CD4-positive, alpha-beta T cell (primary cell): ENCODE results near the gene OR52H1. TPM values are rescaled to one million over a fixed set of nuclear protein-coding genes. Genes with fewer than 3 reads are reported as not detected.

ENCODE experiments used
- ATAC-seq: fragments of 200-7000 bp; cut with Tn5 transposase; one replicate; pipeline ENCODE4 v1.10.0; 2022; ENCODE audit warnings: mild to moderate bottlenecking; ENCODE audit not compliant: poor library complexity
- CTCF ChIA-PET: fragments of 350-600 bp; sonication (Branson Sonifier 250); formaldehyde crosslinking; loops from one replicate; lab custom pipeline; 2021; ENCODE audit warnings: antibody characterized with exemption, inconsistent platforms; lab: Charles Lee
- POLR2A ChIA-PET: fragments of 350-600 bp; sonication (Branson Sonifier 250); formaldehyde crosslinking; loops from one replicate; lab custom pipeline; 2021; ENCODE audit warnings: antibody characterized with exemption, inconsistent platforms; lab: Charles Lee
- DNase-seq, 14 experiments: peaks; one replicate each; pipeline ENCODE4 v3.0.0-alpha.2; 2013 to 2020; ENCODE audit warnings: mixed read lengths in 2 of 14
- H3K27ac ChIP-seq, 2 donors: one replicate each; pipeline versions ENCODE4 v1.5.1 to v1.7.0; 2013; ENCODE audit warnings: low read length in 2 of 2, low read depth in 1 of 2, mild to moderate bottlenecking in 1 of 2
- H3K27me3 ChIP-seq, 2 experiments: 1 replicate in 1 of 2; 2 replicates in 1 of 2; pipeline versions ENCODE4 v1.6.1 to v1.7.0; 2013; ENCODE audit warnings: low read length in 2 of 2, control low read depth in 1 of 2, mild to moderate bottlenecking in 1 of 2, moderate library complexity in 1 of 2; ENCODE audit not compliant: insufficient read depth in 2 of 2, control insufficient read depth in 1 of 2
- H3K36me3 ChIP-seq: one replicate; pipeline ENCODE4 v1.6.1; 2013; ENCODE audit warnings: low read length, control low read depth; ENCODE audit not compliant: insufficient read depth
- H3K4me1 ChIP-seq: one replicate; pipeline ENCODE4 v1.6.1; 2013; ENCODE audit warnings: low read length, control low read depth; ENCODE audit not compliant: insufficient read depth
- H3K4me3 ChIP-seq: one replicate; pipeline ENCODE4 v1.5.1; 2013; ENCODE audit warnings: mild to moderate bottlenecking, low read length, moderate library complexity
- H3K9me3 ChIP-seq, 2 experiments: 1 replicate in 1 of 2; 2 replicates in 1 of 2; pipeline versions ENCODE4 v1.6.1 to v1.7.0; 2013; ENCODE audit warnings: low read length in 2 of 2, mild to moderate bottlenecking in 2 of 2, control low read depth in 1 of 2, moderate library complexity in 1 of 2; ENCODE audit not compliant: control insufficient read depth in 1 of 2, insufficient read depth in 1 of 2
- H3K27ac Mint-ChIP-seq: one replicate; pipeline ENCODE4 v1.8.0; 2020; ENCODE audit warnings: mixed read lengths
- H3K27me3 Mint-ChIP-seq: one replicate; pipeline ENCODE4 v1.8.0; 2021; ENCODE audit warnings: mixed read lengths
- H3K36me3 Mint-ChIP-seq: one replicate; pipeline ENCODE4 v1.8.0; 2021; ENCODE audit warnings: low read depth, mixed read lengths
- H3K4me1 Mint-ChIP-seq: one replicate; pipeline ENCODE4 v1.8.0; 2021; ENCODE audit warnings: low read depth, mixed read lengths
- H3K4me3 Mint-ChIP-seq: one replicate; pipeline ENCODE4 v1.8.0; 2020; ENCODE audit warnings: mild to moderate bottlenecking, mixed read lengths
- H3K9me3 Mint-ChIP-seq: one replicate; pipeline ENCODE4 v1.8.0; 2020; ENCODE audit warnings: mixed read lengths
- CTCF ChIP-seq: fragments of 200-600 bp; IDR thresholded peaks from one replicate; pipeline ENCODE4 v1.8.0; 2022; ENCODE audit warnings: antibody characterized with exemption, mild to moderate bottlenecking
- intact Hi-C, 2 experiments: fragments of 100-400 bp; cut with DNase I in 1 of 2; cut with micrococcal nuclease in 1 of 2; formaldehyde crosslinking; loops; one replicate each; pipeline versions ENCODE4 v1.15.1 to v1.9.0; 2023 to 2025; cut with DNase I, micrococcal nuclease
- total RNA-seq, 174 experiments: library from RNA in 2 of 174; stranded (reverse) in 2 of 174; gene quantifications; one replicate each; pipeline ENCODE4 v1.2.3 and lab custom pipeline; 2021 to 2026

Gene OR52H1
- total RNA-seq, 2 experiments from 2014 or later, result 0.22 TPM; not detected in 1

- ChIA-PET CTCF (no interaction called here), POLR2A (no interaction called here)
- DNase-seq, result no peak
- Histone ChIP-seq H3K27me3 (no peaks in the 10 kb centered on the region), H3K9me3 (no peaks in the 10 kb centered on the region), H3K4me1 (no peaks in the 10 kb centered on the region), H3K4me3 (no peak overlapping the region), H3K36me3 (no peaks in the 10 kb centered on the region), H3K27ac (no peak overlapping the region)
- no peaks in the 10 kb centered on the region for H3K27me3 Mint-ChIP-seq
- ATAC-seq, result no peak
- no peaks in the 10 kb centered on the region for H3K9me3 Mint-ChIP-seq
- H3K27ac Mint-ChIP-seq, result no peak overlapping the region
- intact Hi-C loops, result no loop called here
- H3K4me1 Mint-ChIP-seq, result no peaks in the 10 kb centered on the region
- no peaks in the 10 kb centered on the region for H3K36me3 Mint-ChIP-seq
- H3K4me3 Mint-ChIP-seq, result no peak overlapping the region
- TF ChIP-seq CTCF, result no peak
These were observed 2.2 kb upstream of the OR52H1 start for GRCh38 chr11:5550440-5551095.

- H3K36me3 Mint-ChIP-seq, result no peaks in the 10 kb centered on the region
- Histone ChIP-seq H3K27ac (no peak overlapping the region), H3K27me3 (no peaks in the 10 kb centered on the region), H3K9me3 (no peaks in the 10 kb centered on the region), H3K4me3 (no peak overlapping the region), H3K4me1 (no peaks in the 10 kb centered on the region), H3K36me3 (no peaks in the 10 kb centered on the region)
- H3K4me3 Mint-ChIP-seq, result no peak overlapping the region
- no peaks in the 10 kb centered on the region for H3K4me1 Mint-ChIP-seq
- no peak for DNase-seq
- H3K27ac Mint-ChIP-seq, result no peak overlapping the region
- no peaks in the 10 kb centered on the region for H3K27me3 Mint-ChIP-seq
- ChIA-PET POLR2A (no interaction called here), CTCF (no interaction called here)
- intact Hi-C loops, result no loop called here
- no peak for TF ChIP-seq CTCF
- ATAC-seq, result no peak
- H3K9me3 Mint-ChIP-seq, result no peaks in the 10 kb centered on the region
These were observed 358 bp downstream of the OR52H1 start for GRCh38 chr11:5547982-5548381.

GRCh38 chr11:5546457-5546856 is 1.9 kb downstream of the OR52H1 start:
- Histone ChIP-seq H3K4me3 (no peak overlapping the region), H3K36me3 (no peaks in the 10 kb centered on the region), H3K27ac (no peak overlapping the region), H3K9me3 (no peaks in the 10 kb centered on the region), H3K27me3 (no peaks in the 10 kb centered on the region), H3K4me1 (no peaks in the 10 kb centered on the region)
- Mint-ChIP-seq H3K4me3 (no peak overlapping the region), H3K27me3 (no peaks in the 10 kb centered on the region), H3K27ac (no peak overlapping the region), H3K36me3 (no peaks in the 10 kb centered on the region), H3K9me3 (no peaks in the 10 kb centered on the region), H3K4me1 (no peaks in the 10 kb centered on the region)
- no peak for TF ChIP-seq CTCF
- no peak for ATAC-seq
- ChIA-PET CTCF (no interaction called here), POLR2A (no interaction called here)
- intact Hi-C loops, result no loop called here
- DNase-seq, result no peak
